Measurements from ENCODE around the gene KPNA6. TPM values are rescaled to one million over a fixed set of nuclear protein-coding genes. Genes with fewer than 3 reads are reported as not detected.

The KPNA6 gene
- total and polyA plus RNA-seq, 9 of the 15 experiments (the other 6 are each of a cell fraction or from before 2014, with no cell fraction given), result 20.1 to 54.6 (median 32.2) TPM

- TF ChIP-seq IRF1 (CRISPR knock-in tag; IDR thresholded peaks at IDR 0.05; ENCODE audit: borderline replicate concordance), result no peak
- no peak for TF ChIP-seq SMC3 (conservative IDR thresholded peaks at IDR 0.05; ENCODE audit: insufficient read depth, low read depth, low read length)
- TF ChIP-seq FIP1L1 (IDR thresholded peaks at IDR 0.05; ENCODE audit: low read depth, low read length, poor library complexity, severe bottlenecking), result no peak
- TF ChIP-seq CTBP1 (IDR thresholded peaks at IDR 0.05; ENCODE audit: borderline replicate concordance), result no peak
- TF ChIP-seq TOE1 (IDR thresholded peaks at IDR 0.05; ENCODE audit: borderline replicate concordance), result no peak
- TF ChIP-seq TOE1 (CRISPR knock-in tag; IDR thresholded peaks at IDR 0.05; ENCODE audit: borderline replicate concordance, low read depth), result no peak
- no peak; the same call in 1 of the 2 replicates for TF ChIP-seq BACH1 (tag; IDR thresholded peaks at IDR 0.05)
- 0 out of 2 replicates have a peak, but pooled peaks have one; percentile 33 for TF ChIP-seq SUPT5H (IDR thresholded peaks at IDR 0.05)
- TF ChIP-seq, protein P1, sequence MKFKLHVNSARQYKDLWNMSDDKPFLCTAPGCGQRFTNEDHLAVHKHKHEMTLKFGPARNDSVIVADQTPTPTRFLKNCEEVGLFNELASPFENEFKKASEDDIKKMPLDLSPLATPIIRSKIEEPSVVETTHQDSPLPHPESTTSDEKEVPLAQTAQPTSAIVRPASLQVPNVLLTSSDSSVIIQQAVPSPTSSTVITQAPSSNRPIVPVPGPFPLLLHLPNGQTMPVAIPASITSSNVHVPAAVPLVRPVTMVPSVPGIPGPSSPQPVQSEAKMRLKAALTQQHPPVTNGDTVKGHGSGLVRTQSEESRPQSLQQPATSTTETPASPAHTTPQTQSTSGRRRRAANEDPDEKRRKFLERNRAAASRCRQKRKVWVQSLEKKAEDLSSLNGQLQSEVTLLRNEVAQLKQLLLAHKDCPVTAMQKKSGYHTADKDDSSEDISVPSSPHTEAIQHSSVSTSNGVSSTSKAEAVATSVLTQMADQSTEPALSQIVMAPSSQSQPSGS (CRISPR knock-in tag; IDR thresholded peaks at IDR 0.05), result no peak
- peak; percentile 47; the same call in 1 of the 2 replicates for TF ChIP-seq MYC (IDR thresholded peaks at IDR 0.05; ENCODE audit: low read depth, low read length)
- TF ChIP-seq MYC (CRISPR knock-in tag; IDR thresholded peaks at IDR 0.05; ENCODE audit: borderline replicate concordance, low read depth), result no peak
- TF ChIP-seq, protein P2, sequence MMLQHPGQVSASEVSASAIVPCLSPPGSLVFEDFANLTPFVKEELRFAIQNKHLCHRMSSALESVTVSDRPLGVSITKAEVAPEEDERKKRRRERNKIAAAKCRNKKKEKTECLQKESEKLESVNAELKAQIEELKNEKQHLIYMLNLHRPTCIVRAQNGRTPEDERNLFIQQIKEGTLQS (IDR thresholded peaks at IDR 0.05), result peak; percentile 64; the same call in 1 of the 2 replicates
- TF ChIP-seq, protein P2 (CRISPR knock-in tag; conservative IDR thresholded peaks at IDR 0.05), result no peak
- TF ChIP-seq SMARCE1 (IDR thresholded peaks at IDR 0.05), result no peak
- no peak for TF ChIP-seq SMARCA4 (IDR thresholded peaks at IDR 0.05)
Measured at GRCh38 chr1:32186077-32186476, 78.2 kb downstream of the KPNA6 start (continued).
